HuH-7.5 (cell line): ENCODE results near the gene CBL.

ENCODE experiments used
- DNase-seq: peaks from one replicate; pipeline ENCODE4 v3.0.0; 2011; ENCODE audit warnings: low spot score

Gene CBL

DNA sequence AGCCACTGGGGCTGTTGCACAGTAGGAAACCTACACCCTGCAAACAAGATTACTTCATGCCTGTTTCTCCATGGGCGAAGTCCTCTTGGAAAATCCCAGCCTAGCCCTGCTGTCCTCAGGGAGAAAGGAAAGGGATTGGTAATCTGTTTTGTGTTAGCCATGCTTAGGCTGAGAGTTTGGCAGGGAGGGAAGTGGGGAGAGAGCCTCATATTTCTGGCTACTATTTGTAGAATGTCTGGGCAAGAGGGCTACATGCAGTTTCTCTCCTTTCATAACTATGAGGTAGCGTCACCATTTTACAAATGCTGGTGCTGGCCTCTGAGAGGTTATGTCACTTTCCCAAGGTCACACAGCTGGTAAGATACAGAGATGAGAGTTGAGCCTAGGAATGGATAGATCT lies 141.1 kb downstream of the CBL start:
- DNase-seq = no peak

DNA sequence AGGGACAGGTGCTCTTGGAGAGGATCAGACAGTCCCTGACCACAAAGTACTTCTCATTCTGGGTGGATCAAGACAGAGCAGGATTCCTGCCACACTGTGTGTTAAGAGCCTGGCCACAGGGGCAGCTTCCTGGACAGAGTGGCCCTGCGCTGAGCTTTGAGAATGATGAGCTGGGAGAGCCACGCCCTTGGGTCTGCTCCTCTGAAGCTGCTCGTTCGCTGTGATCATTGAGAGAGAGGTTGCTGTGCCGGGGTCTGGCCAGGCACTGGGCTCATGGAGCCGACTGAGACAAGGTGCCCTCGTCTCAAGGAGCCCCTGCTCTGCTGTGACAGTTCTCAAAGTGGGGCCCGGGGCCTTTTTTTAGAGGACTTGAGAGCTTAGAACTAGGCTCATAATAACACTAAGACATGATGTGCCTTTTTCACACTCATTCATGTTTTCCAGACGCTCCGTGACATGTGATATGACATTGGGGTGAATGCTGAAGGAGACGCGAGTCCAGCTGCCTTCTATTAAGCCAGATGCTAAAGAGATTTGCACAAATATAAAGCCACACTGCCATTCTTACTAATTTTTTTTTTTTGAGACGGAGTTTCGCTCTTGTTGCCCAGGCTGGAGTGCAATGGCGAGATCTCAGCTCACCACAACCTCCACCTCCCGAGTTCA lies 141.9 kb downstream of the CBL start:
- no peak for DNase-seq

DNA sequence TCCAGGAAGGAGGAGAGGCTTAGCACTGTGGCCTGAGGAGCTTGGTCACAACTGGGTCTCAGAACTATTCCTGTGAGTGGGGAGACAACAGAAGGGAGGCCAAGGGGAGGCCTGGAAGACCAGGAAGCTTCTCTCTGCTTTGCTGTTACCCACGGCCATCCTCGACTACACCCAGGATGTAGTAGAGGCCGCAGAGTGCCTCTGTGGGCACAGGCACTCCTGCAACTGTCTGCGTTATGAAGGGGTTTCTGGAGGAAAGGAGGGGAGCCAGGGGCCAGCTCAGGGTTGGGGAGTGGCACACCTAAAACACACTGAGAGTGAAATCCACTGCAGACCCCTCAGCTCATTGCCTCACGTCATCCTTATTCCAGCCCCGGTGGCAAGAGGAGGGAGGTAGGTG lies 144.2 kb downstream of the CBL start:
- DNase-seq = no peak

GRCh38 chr11:119351232-119351631 lies 145.1 kb downstream of the CBL start:
- DNase-seq = no peak

DNA sequence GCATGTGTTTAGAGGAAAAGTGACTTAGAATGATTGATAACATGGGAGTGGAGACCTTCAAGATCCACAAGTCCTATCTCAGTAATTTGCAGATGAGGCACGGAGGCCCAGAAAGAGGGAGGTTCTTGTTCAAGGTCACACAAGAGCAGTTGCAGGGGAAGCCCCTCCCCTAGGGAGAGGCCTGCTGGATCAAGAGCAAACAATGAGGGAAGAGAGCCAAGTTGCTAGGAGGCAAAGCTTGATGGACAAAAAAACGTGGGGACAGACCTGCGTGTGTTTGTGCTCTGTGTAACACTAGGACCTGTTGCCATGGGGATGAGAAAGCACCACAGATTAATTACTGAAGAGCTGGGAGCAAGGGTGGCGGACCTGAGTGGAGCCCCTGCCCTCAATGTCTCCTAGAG lies 146.7 kb downstream of the CBL start:
- peak; percentile 88 for DNase-seq

- no peak for DNase-seq
These were observed 149.1 kb downstream of the CBL start for GRCh38 chr11:119355091-119355843.

- DNase-seq = no peak
These were observed 150.4 kb downstream of the CBL start for GRCh38 chr11:119356349-119357031.

DNA sequence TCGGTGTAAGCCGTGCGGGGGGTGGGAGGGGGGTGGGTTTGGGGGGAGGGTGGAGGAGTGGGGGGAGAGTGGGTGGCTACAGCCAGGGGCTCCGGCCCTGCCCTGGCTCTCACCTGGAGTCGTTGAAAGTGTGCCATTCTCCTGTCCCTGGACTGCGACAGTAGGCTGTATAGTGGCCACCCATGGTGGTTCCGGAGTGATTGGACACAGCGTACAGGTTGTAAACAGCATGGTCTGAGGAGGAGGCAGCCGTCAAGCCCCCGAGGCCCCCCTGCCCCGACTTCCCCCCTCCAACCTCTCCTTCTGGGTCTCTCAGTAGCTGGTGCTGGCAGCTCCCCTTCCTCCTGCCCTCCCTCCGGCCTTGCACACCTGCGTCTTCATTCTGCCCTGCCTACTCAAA lies 150.9 kb downstream of the CBL start:
- DNase-seq = no peak
